GM21723 (cell line): ENCODE results near the gene RPS15.

Experiments
- ATAC-seq: cut with Tn5 transposase; IDR thresholded peaks from one replicate; pipeline ENCODE4 v1.9.1; 2021; ENCODE audit warnings: mild to moderate bottlenecking, moderate library complexity; ENCODE audit not compliant: unreplicated experiment

Gene RPS15

GRCh38 chr19:1450735-1451731 lies 12.8 kb downstream of the RPS15 start:
- ATAC-seq = no peak

DNA sequence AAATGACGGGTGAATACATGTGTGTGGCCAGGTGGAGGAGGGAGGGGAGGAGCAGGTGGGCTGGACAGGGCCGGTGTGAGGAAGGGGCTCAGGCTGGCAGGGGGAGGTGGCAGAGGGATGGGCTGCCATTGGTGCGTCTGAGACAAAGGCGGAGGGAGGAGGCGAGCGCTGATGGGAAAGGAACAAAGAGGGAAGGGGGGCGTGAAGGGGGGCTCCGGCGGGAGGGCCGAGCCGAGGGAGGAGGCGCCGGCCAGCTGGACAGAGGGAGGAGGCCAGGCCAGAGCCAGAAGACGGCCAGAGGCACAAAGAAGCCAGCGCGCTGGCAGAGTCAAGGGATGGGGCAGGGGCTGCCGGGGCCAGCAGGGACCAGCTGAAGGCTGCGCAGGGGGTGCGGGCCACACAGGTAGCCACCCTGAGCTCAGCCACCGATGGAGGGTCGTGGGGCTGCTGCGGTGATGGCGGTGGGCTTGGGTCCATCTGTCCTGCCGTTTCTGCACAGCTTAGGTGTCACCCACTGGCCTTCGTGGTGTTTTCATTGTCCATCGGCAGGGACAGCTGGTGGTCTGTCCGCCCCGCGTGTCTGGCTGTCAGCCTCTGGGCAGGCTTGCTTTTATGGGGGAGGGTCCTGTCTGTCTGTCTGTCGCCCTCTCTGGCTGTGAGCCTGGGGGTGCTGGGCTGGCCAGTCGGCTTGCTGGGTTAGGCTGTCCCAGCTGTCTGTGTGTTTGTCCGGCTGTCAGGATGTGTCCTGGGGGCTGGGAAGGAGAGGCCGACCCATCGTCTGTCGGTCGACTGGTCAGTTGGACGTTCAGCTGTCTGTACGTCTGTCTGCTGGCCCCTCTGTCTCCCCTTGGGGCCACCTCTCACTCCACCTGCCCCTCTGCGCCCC lies 14.0 kb downstream of the RPS15 start:
- ATAC-seq = no peak

DNA sequence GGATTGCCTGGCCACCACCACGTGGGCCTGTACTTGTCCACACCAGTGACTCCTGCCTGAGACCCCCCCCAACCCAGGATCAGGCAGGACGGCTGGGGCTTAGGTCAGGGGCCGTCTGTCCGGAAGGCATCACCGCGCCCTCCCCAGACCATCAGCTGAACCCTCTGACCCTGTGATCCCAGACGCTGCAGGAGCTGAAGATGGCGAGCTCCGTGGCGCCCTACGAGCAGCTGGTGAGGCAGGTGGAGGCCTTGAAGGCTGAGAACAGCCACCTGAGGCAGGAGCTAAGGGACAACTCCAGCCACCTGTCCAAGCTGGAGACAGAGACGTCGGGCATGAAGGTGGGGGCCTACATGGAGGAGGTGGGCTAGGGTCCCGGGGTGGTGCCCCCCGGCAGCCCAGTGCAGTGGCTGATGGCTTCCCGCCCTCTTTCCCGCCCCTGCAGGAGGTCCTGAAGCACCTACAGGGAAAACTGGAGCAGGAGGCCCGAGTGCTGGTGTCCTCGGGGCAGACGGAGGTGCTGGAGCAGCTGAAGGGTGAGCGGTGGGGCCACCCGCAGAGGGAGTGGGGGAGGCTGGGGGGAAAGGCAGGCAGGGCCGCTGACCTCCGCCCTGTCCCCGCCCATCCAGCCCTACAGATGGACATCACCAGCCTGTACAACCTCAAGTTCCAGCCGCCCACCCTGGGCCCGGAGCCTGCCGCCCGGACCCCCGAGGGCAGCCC lies 14.8 kb downstream of the RPS15 start:
- no peak for ATAC-seq

GRCh38 chr19:1453525-1454364 lies 15.5 kb downstream of the RPS15 start:
- no peak for ATAC-seq

GRCh38 chr19:1455002-1455335 lies 16.8 kb downstream of the RPS15 start:
- no peak for ATAC-seq

GRCh38 chr19:1455336-1456120 lies 17.3 kb downstream of the RPS15 start:
- no peak for ATAC-seq

GRCh38 chr19:1456121-1456900 lies 18.1 kb downstream of the RPS15 start:
- ATAC-seq = no peak

DNA sequence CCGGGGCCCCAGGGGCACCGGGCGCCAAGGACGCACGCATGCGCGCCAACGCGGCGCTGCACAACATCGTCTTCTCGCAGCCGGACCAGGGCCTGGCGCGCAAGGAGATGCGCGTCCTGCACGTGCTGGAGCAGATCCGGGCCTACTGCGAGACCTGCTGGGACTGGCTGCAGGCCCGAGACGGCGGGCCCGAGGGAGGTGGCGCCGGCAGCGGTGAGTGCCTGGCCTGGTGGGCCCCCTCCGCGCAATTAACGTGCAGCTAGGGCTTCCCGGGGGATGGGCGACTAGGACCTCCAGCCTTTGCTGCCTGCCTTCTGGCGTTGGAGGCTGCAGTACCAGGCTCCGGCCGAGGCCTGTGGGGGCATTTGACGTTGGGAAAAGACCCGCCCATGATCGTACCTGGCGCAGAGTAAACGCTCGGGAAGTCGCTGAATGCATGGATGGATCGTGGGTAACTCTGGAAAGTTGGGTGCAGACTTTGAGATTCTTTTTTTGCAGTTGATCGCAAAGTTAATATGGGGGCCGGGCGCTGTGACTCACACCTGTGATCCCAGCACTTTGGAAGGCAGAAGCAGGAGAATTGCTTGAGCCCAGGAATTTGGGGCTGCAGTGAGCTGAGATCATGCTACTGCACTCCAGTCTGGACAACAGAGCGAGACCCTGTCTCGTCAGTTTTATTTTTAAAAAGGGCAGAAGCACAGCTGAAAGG lies 19.0 kb downstream of the RPS15 start:
- no peak for ATAC-seq

DNA sequence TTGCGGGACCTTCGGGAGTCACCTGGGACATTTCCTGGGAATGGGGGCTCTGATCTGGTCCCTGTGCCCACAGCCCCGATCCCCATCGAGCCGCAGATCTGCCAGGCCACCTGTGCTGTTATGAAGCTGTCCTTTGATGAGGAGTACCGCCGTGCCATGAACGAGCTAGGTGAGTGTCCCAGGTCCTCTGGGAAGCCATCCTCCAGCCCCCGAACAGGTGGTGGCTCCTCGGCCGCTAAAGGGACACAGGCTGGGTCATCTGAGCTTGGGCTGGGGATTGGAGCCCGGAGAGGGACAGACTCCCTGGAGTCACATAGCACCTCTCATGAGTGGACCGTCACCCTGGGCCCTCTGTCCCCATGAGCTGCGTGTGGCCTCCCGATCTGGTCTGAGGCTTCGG lies 19.7 kb downstream of the RPS15 start:
- no peak for ATAC-seq

DNA sequence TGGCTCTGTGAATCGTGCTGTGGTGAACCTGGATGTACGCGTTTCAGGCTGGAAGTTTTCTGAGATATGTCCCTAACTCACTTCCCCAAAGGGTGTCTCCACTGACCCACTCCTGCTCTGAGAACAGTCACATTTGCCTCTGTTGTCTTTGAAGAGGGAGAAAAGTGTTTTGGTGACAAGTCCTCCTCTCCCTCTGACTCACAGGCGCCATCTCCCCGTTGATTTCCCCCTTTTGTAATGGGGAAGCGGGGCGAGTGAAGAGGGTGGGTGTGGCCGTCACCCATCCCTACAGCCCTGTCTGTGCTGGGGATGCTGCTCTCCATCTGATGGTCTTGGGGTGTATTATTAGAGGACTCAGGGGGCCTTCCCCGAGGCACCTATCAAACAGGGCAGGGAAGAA lies 21.3 kb downstream of the RPS15 start:
- no peak for ATAC-seq

DNA sequence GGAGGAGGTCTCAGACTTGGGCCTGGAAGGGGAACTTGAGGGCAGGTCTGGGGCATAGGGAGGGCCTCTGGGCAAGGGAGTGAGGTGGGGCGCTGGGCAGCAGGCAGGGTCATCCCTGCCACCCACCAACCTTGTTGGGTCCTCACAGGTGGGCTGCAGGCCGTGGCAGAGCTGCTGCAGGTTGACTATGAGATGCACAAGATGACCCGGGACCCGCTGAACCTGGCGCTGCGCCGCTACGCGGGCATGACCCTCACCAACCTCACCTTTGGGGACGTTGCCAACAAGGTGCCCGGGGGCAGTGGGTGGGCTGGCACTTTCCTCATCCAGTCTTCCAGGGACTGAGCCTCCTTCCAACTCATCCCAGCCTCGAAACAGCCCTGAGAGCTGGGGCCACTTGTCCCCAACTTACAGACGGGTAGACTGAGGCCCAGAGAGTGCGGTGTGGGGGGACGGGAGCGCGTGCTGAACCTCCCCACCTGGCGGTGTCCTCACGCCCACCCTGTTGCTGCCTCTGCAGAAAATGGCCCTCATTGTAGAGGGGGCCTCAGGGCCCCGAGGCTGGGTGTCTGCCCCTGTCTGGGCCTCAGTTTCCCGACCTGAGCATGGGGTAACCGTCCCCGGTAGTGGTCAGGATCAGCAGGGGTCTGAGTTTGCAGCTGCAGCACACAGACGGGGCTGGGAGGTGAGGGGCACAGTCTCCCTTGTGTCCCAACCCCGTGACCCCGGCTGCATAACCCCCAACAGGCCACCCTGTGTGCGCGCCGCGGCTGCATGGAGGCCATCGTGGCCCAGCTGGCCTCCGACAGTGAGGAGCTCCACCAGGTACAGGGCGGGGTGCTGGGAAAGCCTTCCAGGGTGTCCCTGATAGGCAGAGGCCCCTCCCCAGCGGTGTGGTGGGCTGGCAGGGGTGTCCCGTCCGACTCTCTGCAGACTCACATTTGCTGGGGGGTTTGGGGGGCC lies 22.1 kb downstream of the RPS15 start:
- ATAC-seq = no peak

DNA sequence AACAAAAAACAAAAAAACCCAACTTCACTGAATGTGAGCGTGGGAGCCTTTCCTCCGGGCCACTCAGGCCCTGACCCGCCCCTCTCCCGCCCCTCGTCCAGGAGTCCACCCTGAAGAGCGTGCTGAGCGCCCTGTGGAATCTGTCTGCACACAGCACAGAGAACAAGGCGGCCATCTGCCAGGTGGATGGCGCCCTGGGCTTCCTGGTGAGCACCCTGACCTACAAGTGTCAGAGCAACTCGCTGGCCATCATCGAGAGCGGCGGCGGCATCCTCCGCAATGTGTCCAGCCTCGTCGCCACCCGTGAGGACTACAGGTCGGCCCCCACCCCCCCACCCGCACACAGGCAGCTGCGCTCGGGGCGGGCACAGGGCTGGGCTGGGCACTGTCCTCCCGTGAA lies 23.7 kb downstream of the RPS15 start:
- ATAC-seq = no peak

DNA sequence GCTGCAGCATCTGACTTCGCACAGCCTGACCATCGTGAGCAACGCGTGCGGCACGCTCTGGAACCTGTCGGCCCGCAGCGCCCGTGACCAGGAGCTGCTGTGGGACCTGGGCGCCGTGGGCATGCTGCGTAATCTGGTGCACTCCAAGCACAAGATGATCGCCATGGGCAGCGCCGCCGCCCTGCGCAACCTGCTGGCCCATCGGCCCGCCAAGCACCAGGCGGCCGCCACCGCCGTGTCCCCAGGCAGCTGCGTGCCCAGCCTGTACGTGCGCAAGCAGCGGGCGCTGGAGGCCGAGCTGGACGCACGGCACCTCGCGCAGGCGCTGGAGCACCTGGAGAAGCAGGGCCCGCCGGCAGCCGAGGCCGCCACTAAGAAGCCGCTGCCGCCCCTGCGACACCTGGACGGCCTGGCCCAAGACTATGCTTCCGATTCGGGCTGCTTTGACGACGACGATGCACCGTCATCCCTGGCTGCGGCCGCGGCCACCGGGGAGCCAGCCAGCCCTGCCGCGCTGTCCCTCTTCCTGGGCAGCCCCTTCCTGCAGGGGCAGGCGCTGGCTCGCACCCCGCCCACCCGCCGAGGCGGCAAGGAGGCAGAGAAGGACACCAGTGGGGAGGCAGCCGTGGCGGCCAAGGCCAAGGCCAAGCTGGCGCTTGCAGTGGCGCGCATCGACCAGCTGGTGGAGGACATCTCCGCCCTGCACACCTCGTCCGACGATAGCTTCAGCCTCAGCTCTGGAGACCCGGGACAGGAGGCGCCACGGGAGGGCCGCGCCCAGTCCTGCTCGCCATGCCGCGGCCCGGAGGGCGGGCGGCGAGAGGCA lies 27.2 kb downstream of the RPS15 start:
- ATAC-seq = no peak

GRCh38 chr19:1466018-1466460 lies 27.8 kb downstream of the RPS15 start:
- no peak for ATAC-seq

- ATAC-seq = no peak
These were observed 28.4 kb downstream of the RPS15 start for GRCh38 chr19:1466461-1467214.

DNA sequence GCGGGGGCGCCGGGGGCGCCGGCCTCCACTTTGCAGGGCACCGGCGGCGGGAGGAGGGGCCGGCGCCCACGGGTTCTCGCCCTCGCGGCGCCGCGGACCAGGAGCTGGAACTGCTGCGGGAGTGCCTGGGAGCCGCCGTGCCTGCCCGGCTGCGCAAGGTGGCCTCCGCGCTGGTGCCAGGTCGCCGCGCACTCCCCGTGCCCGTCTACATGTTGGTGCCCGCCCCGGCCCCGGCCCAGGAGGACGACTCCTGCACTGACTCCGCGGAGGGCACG lies 29.0 kb downstream of the RPS15 start:
- no peak for ATAC-seq
